NB4 (cell line): ENCODE results near the gene CCDC57.

Source experiments
- CTCF ChIP-seq: IDR thresholded peaks from one replicate; pipeline ENCODE4 v1.5.1; 2012; ENCODE audit warnings: low read depth, low read length
- POLR2A ChIP-seq: IDR thresholded peaks from 2 replicates; pipeline ENCODE4 v1.6.1; 2011; ENCODE audit warnings: mild to moderate bottlenecking; ENCODE audit not compliant: insufficient read length; ENCODE audit errors: extremely low read depth

DNA sequence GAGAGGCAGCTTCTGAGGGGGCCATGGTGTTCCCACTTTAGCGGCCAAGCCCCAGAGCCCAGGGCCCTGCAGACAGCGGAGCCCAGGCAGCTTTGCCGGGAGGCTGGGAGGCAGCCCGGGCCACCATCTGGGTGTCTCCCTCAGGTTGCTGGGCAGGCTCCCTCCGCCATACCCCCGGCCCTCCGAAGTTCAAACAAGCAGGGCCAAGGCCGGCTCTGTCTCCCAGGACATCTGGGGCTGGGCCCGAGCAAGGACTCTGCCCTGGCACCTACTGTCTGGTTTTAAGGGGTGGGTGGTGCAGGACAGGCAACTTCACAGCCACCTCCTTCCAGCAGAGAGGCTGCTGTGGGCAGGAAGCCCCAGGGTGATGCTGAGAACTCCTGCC, 149.7 kb downstream of the CCDC57 start:
- no peak for TF ChIP-seq CTCF
- no peak for TF ChIP-seq POLR2A
